IMR-90 (cell line): ENCODE measurements around the gene EXOC4. TPM values are rescaled to one million over a fixed set of nuclear protein-coding genes. Genes with fewer than 3 reads are reported as not detected.

Experiments used
- ATAC-seq: fragments of 200-7000 bp; cut with Tn5 transposase; 2 replicates; pipeline ENCODE4 v1.9.1; 2020; ENCODE audit warnings: low read depth, mild to moderate bottlenecking, moderate library complexity
- BruUV-seq: library from RNA; stranded (reverse); fragments of 400-500 nt; replicated peaks from 2 replicates; lab custom pipeline; 2021; lab: Mats Ljungman, UMichigan
- CTCF ChIA-PET: fragments of 300-600 bp; formaldehyde crosslinking; extraction: SDS; loops from one replicate; lab custom pipeline; 2021; ENCODE audit warnings: antibody characterized with exemption; lab: Yijun Ruan, JAX
- POLR2A ChIA-PET: fragments of 300-600 bp; sonication (Branson Sonifier 250); formaldehyde crosslinking; loops from one replicate; lab custom pipeline; 2022; ENCODE audit warnings: antibody characterized with exemption; ENCODE audit not compliant: unreplicated experiment; lab: Charles Lee
- DNase-seq: peaks from one replicate; pipeline ENCODE4 v3.0.0; 2013
- H2AFZ ChIP-seq: replicated peaks from 2 replicates; pipeline ENCODE3; 2013; ENCODE audit warnings: low read length, mild to moderate bottlenecking; ENCODE audit not compliant: poor library complexity
- H2AK5ac ChIP-seq: 2 replicates; pipeline ENCODE4 v1.6.1; 2013; ENCODE audit warnings: low read depth, low read length, inconsistent platforms
- H2AK9ac ChIP-seq: replicated peaks from 2 replicates; pipeline ENCODE3; 2013; ENCODE audit warnings: mild to moderate bottlenecking, low read depth, low read length, moderate library complexity; ENCODE audit not compliant: poor library complexity
- H2BK120ac ChIP-seq: 2 replicates; pipeline ENCODE4 v1.6.1; 2013; ENCODE audit warnings: low read depth, low read length, inconsistent platforms
- H2BK15ac ChIP-seq: 3 replicates; pipeline ENCODE4 v1.6.1; 2013; ENCODE audit warnings: low read depth, low read length, inconsistent platforms
- H2BK20ac ChIP-seq: 2 replicates; pipeline ENCODE4 v1.6.1; 2013; ENCODE audit warnings: low read depth, mild to moderate bottlenecking, inconsistent platforms, low read length, moderate library complexity
- H2BK5ac ChIP-seq: 2 replicates; pipeline ENCODE4 v1.6.1; 2013; ENCODE audit warnings: mild to moderate bottlenecking, low read depth, low read length, inconsistent platforms; ENCODE audit not compliant: poor library complexity, severe bottlenecking
- H3K14ac ChIP-seq: replicated peaks from 2 replicates; pipeline ENCODE4 v1.6.1; 2013; ENCODE audit warnings: low read depth, low read length, inconsistent platforms
- H3K18ac ChIP-seq: 2 replicates; pipeline ENCODE4 v1.6.1; 2013; ENCODE audit warnings: low read depth, low read length, control low read depth
- H3K23ac ChIP-seq: 2 replicates; pipeline ENCODE4 v1.6.1; 2013; ENCODE audit warnings: low read depth, low read length, inconsistent platforms
- H3K27ac ChIP-seq: 2 replicates; pipeline ENCODE4 v1.5.1; 2013; ENCODE audit warnings: mild to moderate bottlenecking, control low read depth, low read length; ENCODE audit not compliant: insufficient read depth
- H3K27me3 ChIP-seq: 2 replicates; pipeline ENCODE4 v1.6.1; 2013; ENCODE audit warnings: low read length; ENCODE audit not compliant: control insufficient read depth, insufficient read depth
- H3K36me3 ChIP-seq: 2 replicates; pipeline ENCODE4 v1.6.1; 2013; ENCODE audit warnings: low read length, mixed read lengths; ENCODE audit not compliant: control insufficient read depth, insufficient read depth
- H3K4ac ChIP-seq: 2 replicates; pipeline ENCODE4 v1.6.1; 2013; ENCODE audit warnings: low read depth, low read length, inconsistent platforms
- H3K4me1 ChIP-seq: 2 replicates; pipeline ENCODE4 v1.6.1; 2013; ENCODE audit warnings: low read length, mixed read lengths; ENCODE audit not compliant: control insufficient read depth, insufficient read depth
- H3K4me2 ChIP-seq: 2 replicates; pipeline ENCODE4 v1.6.1; 2013; ENCODE audit warnings: low read depth, mild to moderate bottlenecking, control low read depth, low read length, moderate library complexity
- H3K4me3 ChIP-seq: 2 replicates; pipeline ENCODE4 v1.5.1; 2013; ENCODE audit warnings: low read depth, mild to moderate bottlenecking, control low read depth, low read length, moderate library complexity; ENCODE audit not compliant: insufficient read depth
- H3K56ac ChIP-seq: 2 replicates; pipeline ENCODE4 v1.6.1; 2013; ENCODE audit warnings: low read length, inconsistent platforms; ENCODE audit not compliant: insufficient read depth; ENCODE audit errors: extremely low read depth
- H3K79me1 ChIP-seq, 2 experiments: 2 replicates each; pipeline ENCODE4 v1.6.1; 2013; ENCODE audit warnings: low read length in 2 of 2, inconsistent platforms in 1 of 2, low read depth in 1 of 2
- H3K9ac ChIP-seq: 2 replicates; pipeline ENCODE4 v1.6.1; 2013; ENCODE audit warnings: low read depth, low read length, control low read depth
- H3K9me1 ChIP-seq: 2 replicates; pipeline ENCODE4 v1.6.1; 2013; ENCODE audit warnings: low read length, inconsistent platforms; ENCODE audit not compliant: insufficient read depth
- H3K9me3 ChIP-seq: 2 replicates; pipeline ENCODE4 v1.6.1; 2013; ENCODE audit warnings: low read length; ENCODE audit not compliant: control insufficient read depth, insufficient read depth
- H4K20me1 ChIP-seq: 2 replicates; pipeline ENCODE4 v1.6.1; 2013; ENCODE audit warnings: low read length, inconsistent platforms; ENCODE audit not compliant: insufficient read depth
- H4K5ac ChIP-seq: 2 replicates; pipeline ENCODE4 v1.6.1; 2013; ENCODE audit warnings: mild to moderate bottlenecking, low read depth, low read length, control low read depth
- H4K8ac ChIP-seq, 2 experiments: 2 replicates each; pipeline ENCODE4 v1.6.1; 2013; ENCODE audit warnings: low read depth in 2 of 2, low read length in 2 of 2, control low read depth in 1 of 2, inconsistent platforms in 1 of 2
- H4K91ac ChIP-seq: 2 replicates; pipeline ENCODE4 v1.6.1; 2013; ENCODE audit warnings: low read depth, low read length, inconsistent platforms; ENCODE audit not compliant: insufficient read depth
- CEBPB ChIP-seq: IDR thresholded peaks from 2 replicates; pipeline ENCODE4 v1.6.1; 2012; ENCODE audit warnings: low read depth, low read length, improper control_type of control experiment
- MAZ ChIP-seq: IDR thresholded peaks from 2 replicates; pipeline ENCODE4 v1.6.1; 2012; ENCODE audit warnings: low read depth, mild to moderate bottlenecking, low read length, improper control_type of control experiment, moderate library complexity, borderline replicate concordance
- WGBS, 2 experiments: methylation state at CpG; one replicate each; pipeline versions ENCODE4 v1.1.5 to v1.1.7; 2013; ENCODE audit warnings: missing lambda C conversion rate in 2 of 2; ENCODE audit not compliant: insufficient read length in 1 of 2; ENCODE audit errors: extremely low coverage in 2 of 2; 5-methylcytosine and 5-hydroxymethylcytosine counted together
- dilution Hi-C: fragments of 300-500 bp; cut with HindIII; formaldehyde crosslinking; loops from one replicate; pipeline ENCODE4 v1.14.3; 2018; ENCODE audit warnings: low sequenced_read_pairs; ENCODE audit not compliant: unreplicated experiment
- in situ Hi-C: fragments of 300-500 bp; cut with MboI; formaldehyde crosslinking; loops from 3 replicates; pipeline ENCODE4 v1.14.3; 2019; ENCODE audit warnings: low sequenced_read_pairs, inconsistent platforms, mixed read lengths
- intact Hi-C: fragments of 100-400 bp; cut with micrococcal nuclease; formaldehyde crosslinking; loops from 2 replicates; pipeline ENCODE4 v1.10.0; 2022
- polyA plus RNA-seq, 3 experiments: library from polyadenylated mRNA; depleted of rRNA; stranded (reverse); fragments of >200 nt; gene quantifications; 2 replicates each; pipeline ENCODE4 v1.2.3, GENCODE V29; 2012; ENCODE audit warnings: low replicate concordance in 1 of 3
- total RNA-seq: library from RNA; depleted of rRNA; stranded (reverse); fragments of >200 nt; gene quantifications from 2 replicates; pipeline ENCODE4 v1.2.3, GENCODE V29; 2012

EXOC4 gene
- total and polyA plus RNA-seq, 2 of the 4 experiments (the other 2 are of a cell fraction), result 25.4 to 94.6 TPM

GRCh38 chr7:133945497-133945896, 692.6 kb downstream of the EXOC4 start:
- Histone ChIP-seq H2BK20ac (no peak overlapping the region), H2AK9ac (no peak overlapping the region), H3K79me1 (no peaks in the 10 kb centered on the region), H3K4ac (no peak overlapping the region), H3K27me3 (no peaks in the 10 kb centered on the region), H3K36me3 (no peaks in the 10 kb centered on the region), H3K9ac (no peak overlapping the region), H3K4me2 (no peak overlapping the region), H2BK120ac (no peak overlapping the region), H3K9me3 (no peaks in the 10 kb centered on the region), H3K18ac (no peak overlapping the region), H4K5ac (no peak overlapping the region), H3K4me1 (peaks cover 2% of the 10 kb centered on the region; the same call in 1 of the 2 replicates), H3K14ac (no peak overlapping the region), H2BK15ac (no peak overlapping the region), H2AK5ac (no peak overlapping the region), H3K23ac (no peak overlapping the region), H3K9me1 (no peaks in the 10 kb centered on the region), H3K56ac (no peak overlapping the region), H4K20me1 (no peaks in the 10 kb centered on the region), H2AFZ (no peak overlapping the region), H3K4me3 (no peak overlapping the region), H4K91ac (no peak overlapping the region), H4K8ac (no peak overlapping the region), H3K27ac (no peak overlapping the region), H2BK5ac (no peak overlapping the region)
- dilution Hi-C loops, result no loop called here
- CTCF ChIA-PET, result no interaction called here
- no peak for DNase-seq
- POLR2A ChIA-PET, result no interaction called here
- 100% methylated on average over 1 of the region's 5 CpGs; no CpG with 5 or more reads in 1 of the 2 experiments for WGBS, 2 experiments
- in situ Hi-C loops, result no loop called here
- no TSS peak for BruUV-seq
- TF ChIP-seq MAZ, result no peak
- TF ChIP-seq CEBPB, result peak; percentile 98
- intact Hi-C loops, result no loop called here
- ATAC-seq, result no peak
